ENCODE measurements around the gene PIGL. TPM values are rescaled to one million over a fixed set of nuclear protein-coding genes. Genes with fewer than 3 reads are reported as not detected.

Gene PIGL
- total and polyA plus RNA-seq, 2 of the 4 experiments (the other 2 are of a cell fraction), result 17.9 to 29.5 TPM

- Histone ChIP-seq H2BK20ac (ENCODE audit: low read depth, low read length) (peak overlapping the region; percentile 57; the same call in 1 of the 2 replicates), H2AFZ (replicated peaks; ENCODE audit: low read length, poor library complexity) (no peak overlapping the region), H3K9me3 (ENCODE audit: control insufficient read depth, insufficient read depth, low read length) (no peaks in the 10 kb centered on the region), H3K79me1 (ENCODE audit: low read depth in 1 of 2, low read length in 2 of 2) (peaks cover 3 to 25% of the 10 kb centered on the region in 2 experiments; a peak in 2 of 4 replicates), H3K4ac (ENCODE audit: low read depth, low read length) (peak overlapping the region; percentile 70), H3K36me3 (ENCODE audit: control insufficient read depth, insufficient read depth, low read length) (no peaks in the 10 kb centered on the region), H3K9me1 (ENCODE audit: insufficient read depth, low read length) (peaks cover 25% of the 10 kb centered on the region), H3K4me3 (ENCODE audit: insufficient read depth, low read depth, low read length) (no peak overlapping the region), H2AK9ac (replicated peaks; ENCODE audit: low read depth, low read length, poor library complexity) (no peak overlapping the region), H3K27ac (ENCODE audit: insufficient read depth, low read length) (0 out of 2 replicates have a peak overlapping the region, but pooled peaks have one; percentile 2), H4K20me1 (ENCODE audit: insufficient read depth, low read length) (peaks cover 6% of the 10 kb centered on the region; the same call in 1 of the 2 replicates), H3K9ac (ENCODE audit: low read depth, low read length) (no peak overlapping the region), H2BK5ac (ENCODE audit: low read depth, low read length, poor library complexity, severe bottlenecking) (peak overlapping the region; percentile 48), H3K4me2 (ENCODE audit: low read depth, low read length) (no peak overlapping the region), H3K23ac (ENCODE audit: low read depth, low read length) (0 out of 2 replicates have a peak overlapping the region, but pooled peaks have one; percentile 14), H4K91ac (ENCODE audit: insufficient read depth, low read depth, low read length) (no peak overlapping the region), H3K27me3 (ENCODE audit: control insufficient read depth, insufficient read depth, low read length) (no peaks in the 10 kb centered on the region), H4K5ac (ENCODE audit: low read depth, low read length) (no peak overlapping the region), H3K4me1 (ENCODE audit: control insufficient read depth, insufficient read depth, low read length) (peaks cover 26% of the 10 kb centered on the region), H3K14ac (replicated peaks; ENCODE audit: low read depth, low read length) (0 out of 2 replicates have a peak overlapping the region, but pooled peaks have one; percentile 49), H3K56ac (ENCODE audit: extremely low read depth, insufficient read depth, low read length) (no peak overlapping the region), H2BK120ac (ENCODE audit: low read depth, low read length) (peak overlapping the region; percentile 83; the same call in 1 of the 2 replicates), H4K8ac (ENCODE audit: low read depth in 2 of 2, low read length in 2 of 2) (no peak overlapping the region; a peak in 2 of 4 replicates), H3K18ac (ENCODE audit: low read depth, low read length) (no peak overlapping the region), H2BK15ac (ENCODE audit: low read depth, low read length) (peak overlapping the region; percentile 61; the same call in 1 of the 3 replicates), H2AK5ac (ENCODE audit: low read depth, low read length) (no peak overlapping the region)
- ChIA-PET CTCF (no interaction called here), POLR2A (ENCODE audit: unreplicated experiment) (interaction anchor here (0.6 kb wide), 1 partner anchor 101 kb away, joined by 4 read pairs; no protein-coding TSS in a partner anchor)
- DNase-seq (peak; percentile 91), ATAC-seq (ENCODE audit: low read depth) (peak; percentile 21)
- intact Hi-C loops (cut with micrococcal nuclease), result no loop called here
- dilution Hi-C loops (cut with HindIII; ENCODE audit: low sequenced_read_pairs, unreplicated experiment), result no loop called here
- no TSS peak for BruUV-seq (replicated peaks)
- in situ Hi-C loops (cut with MboI; ENCODE audit: low sequenced_read_pairs), result no loop called here
- TF ChIP-seq BHLHE40 (IDR thresholded peaks at IDR 0.05; ENCODE audit: low read depth, low read length), result no peak
- peak; percentile 71; the same call in 1 of the 2 replicates for TF ChIP-seq FOS (IDR thresholded peaks at IDR 0.05; ENCODE audit: low read depth, low read length)
- 0 out of 2 replicates have a peak, but pooled peaks have one; percentile 10 for TF ChIP-seq RAD21 (IDR thresholded peaks at IDR 0.05; ENCODE audit: low read length)
- TF ChIP-seq CHD1 (IDR thresholded peaks at IDR 0.05; ENCODE audit: low read depth, low read length), result no peak
Observed at GRCh38 chr17:16282522-16282921, 65.5 kb downstream of the PIGL start.
